ENCODE measurements around the gene ELL2.

The ELL2 gene

DNA sequence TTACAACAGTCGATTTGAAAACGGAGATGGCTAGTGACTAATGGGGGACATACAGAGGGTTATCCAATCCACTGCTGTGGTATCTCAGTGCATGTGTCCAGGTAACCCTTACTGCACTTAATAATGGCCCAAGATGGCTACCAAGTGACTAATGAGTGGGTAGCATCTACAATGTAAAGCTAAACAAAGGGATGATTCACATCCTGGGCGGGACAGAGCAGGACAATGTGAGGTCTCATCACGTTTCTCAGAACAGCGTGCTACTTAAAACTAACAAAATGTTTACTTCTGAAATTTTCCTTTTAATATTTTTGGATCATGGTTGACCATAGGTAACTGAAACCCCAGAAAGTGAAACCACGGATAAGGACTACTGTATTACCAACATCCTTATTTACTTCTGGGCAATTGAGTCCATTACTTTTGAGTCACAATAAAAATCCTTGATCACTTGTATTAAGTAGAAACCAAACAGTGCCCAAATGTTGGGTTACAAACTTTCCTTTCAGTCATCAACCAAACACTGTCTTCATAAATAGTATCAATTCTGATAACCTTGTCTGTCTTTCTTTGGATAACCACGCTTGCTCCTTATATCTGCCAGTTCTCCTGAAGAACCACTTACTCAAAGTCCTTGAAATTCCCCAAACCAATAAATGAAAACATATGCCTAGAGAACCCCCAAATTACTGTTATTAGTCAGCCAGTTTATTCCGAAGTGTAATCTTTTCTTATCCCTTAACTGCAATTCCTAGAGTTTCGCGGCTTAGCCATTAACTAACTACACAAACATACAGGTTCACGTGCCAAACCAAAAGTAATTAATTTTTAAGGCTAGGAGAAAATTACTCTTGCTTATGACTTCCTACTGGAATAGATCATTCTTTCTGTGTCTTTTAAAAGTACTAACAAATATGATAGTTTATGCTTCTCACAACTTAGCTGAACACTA, 59.7 kb downstream of the ELL2 start:
- Histone ChIP-seq H3K4me3 (ENCODE audit: low read depth, low read length) (no peak overlapping the region), H3K9me3 (ENCODE audit: control insufficient read depth, low read length) (no peaks in the 10 kb centered on the region), H3K4me1 (peaks cover 11% of the 10 kb centered on the region), H2AFZ (no peak overlapping the region), H3K36me3 (ENCODE audit: control insufficient read depth, insufficient read depth, low read length) (no peaks in the 10 kb centered on the region), H3K27me3 (ENCODE audit: control insufficient read depth, insufficient read depth, low read length) (no peaks in the 10 kb centered on the region), H3K79me2 (no peaks in the 10 kb centered on the region), H3K27ac (no peak overlapping the region), H3K4me2 (ENCODE audit: low read length) (no peak overlapping the region), H3K9ac (no peak overlapping the region)
- TF ChIP-seq, protein P1, sequence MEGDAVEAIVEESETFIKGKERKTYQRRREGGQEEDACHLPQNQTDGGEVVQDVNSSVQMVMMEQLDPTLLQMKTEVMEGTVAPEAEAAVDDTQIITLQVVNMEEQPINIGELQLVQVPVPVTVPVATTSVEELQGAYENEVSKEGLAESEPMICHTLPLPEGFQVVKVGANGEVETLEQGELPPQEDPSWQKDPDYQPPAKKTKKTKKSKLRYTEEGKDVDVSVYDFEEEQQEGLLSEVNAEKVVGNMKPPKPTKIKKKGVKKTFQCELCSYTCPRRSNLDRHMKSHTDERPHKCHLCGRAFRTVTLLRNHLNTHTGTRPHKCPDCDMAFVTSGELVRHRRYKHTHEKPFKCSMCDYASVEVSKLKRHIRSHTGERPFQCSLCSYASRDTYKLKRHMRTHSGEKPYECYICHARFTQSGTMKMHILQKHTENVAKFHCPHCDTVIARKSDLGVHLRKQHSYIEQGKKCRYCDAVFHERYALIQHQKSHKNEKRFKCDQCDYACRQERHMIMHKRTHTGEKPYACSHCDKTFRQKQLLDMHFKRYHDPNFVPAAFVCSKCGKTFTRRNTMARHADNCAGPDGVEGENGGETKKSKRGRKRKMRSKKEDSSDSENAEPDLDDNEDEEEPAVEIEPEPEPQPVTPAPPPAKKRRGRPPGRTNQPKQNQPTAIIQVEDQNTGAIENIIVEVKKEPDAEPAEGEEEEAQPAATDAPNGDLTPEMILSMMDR (IDR thresholded peaks at IDR 0.05): no peak

DNA sequence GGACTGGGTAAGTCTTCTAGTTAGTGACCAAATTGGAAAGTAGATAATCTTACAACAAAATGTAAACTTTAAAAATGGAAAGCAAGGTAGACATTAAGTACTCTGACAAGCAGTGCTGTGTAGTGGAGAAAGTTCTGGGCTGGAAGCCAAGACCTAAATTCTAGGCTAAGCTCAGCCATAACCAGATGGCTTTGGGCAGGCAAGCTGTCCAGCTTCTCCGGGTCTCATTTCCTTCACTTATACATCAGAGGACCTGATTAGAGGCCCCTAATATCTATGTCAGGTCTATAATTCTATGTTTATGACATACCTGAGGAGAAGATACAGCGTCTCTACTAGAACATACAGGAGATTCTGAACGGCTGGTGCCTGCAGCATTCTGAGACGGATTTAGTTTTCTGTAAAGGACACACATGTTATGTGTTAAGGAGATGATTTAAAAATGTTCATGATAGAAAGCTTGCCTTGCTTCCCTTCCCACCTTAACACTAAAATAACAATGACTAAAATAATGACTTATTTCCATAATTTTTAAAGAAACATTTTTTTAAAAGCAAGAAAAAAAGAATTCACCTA, 61.2 kb downstream of the ELL2 start:
- H3K9me3 ChIP-seq (ENCODE audit: control insufficient read depth, low read length): no peaks in the 10 kb centered on the region
- H3K4me1 ChIP-seq: peaks cover 11% of the 10 kb centered on the region
- no peaks in the 10 kb centered on the region for H3K79me2 ChIP-seq
- H3K9ac ChIP-seq: no peak overlapping the region
- TF ChIP-seq, protein P1 (IDR thresholded peaks at IDR 0.05): no peak
- H3K27me3 ChIP-seq (ENCODE audit: control insufficient read depth, insufficient read depth, low read length): no peaks in the 10 kb centered on the region
- no peak overlapping the region for H3K4me3 ChIP-seq (ENCODE audit: low read depth, low read length)
- no peak overlapping the region for H3K4me2 ChIP-seq (ENCODE audit: low read length)
- H2AFZ ChIP-seq: no peak overlapping the region
- no peak overlapping the region for H3K27ac ChIP-seq
- H3K36me3 ChIP-seq (ENCODE audit: control insufficient read depth, insufficient read depth, low read length): no peaks in the 10 kb centered on the region

DNA sequence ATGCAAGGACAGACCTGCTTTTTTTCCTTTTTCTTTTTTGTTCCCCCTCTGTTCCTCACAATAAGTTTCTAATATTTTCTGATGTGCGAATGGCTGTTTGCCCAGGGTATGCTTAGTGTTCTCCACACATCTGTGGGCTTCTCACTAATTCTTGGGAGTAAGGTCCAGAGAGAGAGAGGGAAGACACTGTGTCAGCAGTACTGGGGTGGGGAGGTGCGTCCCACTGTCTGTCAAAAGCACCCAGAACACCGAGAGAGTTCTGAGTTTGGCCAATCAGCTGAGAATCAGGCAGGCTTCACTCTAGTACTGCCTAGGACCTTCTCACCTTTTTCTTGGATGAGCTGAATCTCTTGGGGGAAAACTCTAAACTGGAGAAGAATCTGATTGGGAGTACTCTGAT, 61.8 kb downstream of the ELL2 start:
- Histone ChIP-seq H2AFZ (no peak overlapping the region), H3K27ac (no peak overlapping the region), H3K36me3 (ENCODE audit: control insufficient read depth, insufficient read depth, low read length) (no peaks in the 10 kb centered on the region), H3K27me3 (ENCODE audit: control insufficient read depth, insufficient read depth, low read length) (no peaks in the 10 kb centered on the region), H3K79me2 (no peaks in the 10 kb centered on the region), H3K9me3 (ENCODE audit: control insufficient read depth, low read length) (no peaks in the 10 kb centered on the region), H3K9ac (no peak overlapping the region), H3K4me2 (ENCODE audit: low read length) (no peak overlapping the region), H3K4me3 (ENCODE audit: low read depth, low read length) (no peak overlapping the region), H3K4me1 (peaks cover 9% of the 10 kb centered on the region)
- TF ChIP-seq, protein P1 (IDR thresholded peaks at IDR 0.05): no peak

DNA sequence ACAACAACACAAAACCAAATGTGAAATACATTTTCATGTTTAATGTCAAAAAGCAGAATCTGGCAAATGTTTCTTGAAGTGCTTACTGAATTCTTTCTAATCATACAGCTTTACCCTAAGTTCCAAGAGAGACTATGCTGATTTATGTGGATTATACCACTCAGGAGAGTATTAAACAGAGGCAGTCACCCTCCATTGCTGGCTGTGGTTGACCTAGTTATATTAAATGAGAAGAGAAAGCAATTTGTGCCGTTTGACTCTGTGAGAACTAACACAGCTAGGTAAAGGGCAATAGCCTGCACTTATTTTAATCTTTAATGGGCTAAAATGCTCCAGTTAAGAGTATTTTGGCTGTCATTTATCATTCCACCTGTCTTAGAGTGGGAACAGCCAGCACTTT, 62.6 kb downstream of the ELL2 start:
- H3K36me3 ChIP-seq (ENCODE audit: control insufficient read depth, insufficient read depth, low read length): no peaks in the 10 kb centered on the region
- no peaks in the 10 kb centered on the region for H3K79me2 ChIP-seq
- no peak overlapping the region for H3K27ac ChIP-seq
- H3K9ac ChIP-seq: no peak overlapping the region
- H3K4me1 ChIP-seq: peaks cover 9% of the 10 kb centered on the region
- H3K9me3 ChIP-seq (ENCODE audit: control insufficient read depth, low read length): no peaks in the 10 kb centered on the region
- no peak overlapping the region for H3K4me3 ChIP-seq (ENCODE audit: low read depth, low read length)
- no peak overlapping the region for H3K4me2 ChIP-seq (ENCODE audit: low read length)
- no peak overlapping the region for H2AFZ ChIP-seq
- H3K27me3 ChIP-seq (ENCODE audit: control insufficient read depth, insufficient read depth, low read length): no peaks in the 10 kb centered on the region
- TF ChIP-seq, protein P1 (IDR thresholded peaks at IDR 0.05): no peak

Data from parathyroid adenoma (tissue), 2 donors.